B cell (primary cell): ENCODE results near the gene CDT1. TPM values are rescaled to one million over a fixed set of nuclear protein-coding genes. Genes with fewer than 3 reads are reported as not detected.

Experiments used
- ATAC-seq: fragments of 200-7000 bp; cut with Tn5 transposase; one replicate; pipeline ENCODE4 v1.10.0; 2021; ENCODE audit warnings: low read depth, mild to moderate bottlenecking, moderate number of reproducible peaks, moderate library complexity
- CTCF ChIA-PET: fragments of 350-600 bp; sonication (Branson Sonifier 250); formaldehyde crosslinking; loops from one replicate; lab custom pipeline; 2021; ENCODE audit warnings: antibody characterized with exemption, inconsistent platforms; lab: Charles Lee
- POLR2A ChIA-PET: fragments of 350-600 bp; sonication (Branson Sonifier 250); formaldehyde crosslinking; loops from one replicate; lab custom pipeline; 2021; ENCODE audit warnings: antibody characterized with exemption; lab: Charles Lee
- DNase-seq: peaks from one replicate; pipeline ENCODE4 v3.0.0; 2013
- H2AFZ ChIP-seq: 2 replicates; pipeline ENCODE4 v1.6.1; 2012; ENCODE audit warnings: mild to moderate bottlenecking, low read depth, low read length; ENCODE audit not compliant: insufficient read depth, poor library complexity, severe bottlenecking
- H3K27ac ChIP-seq, 2 donors: 1 replicate in 1 of 2; 2 replicates in 1 of 2; pipeline ENCODE4 v1.5.1; 2012 to 2013; ENCODE audit warnings: low read length in 2 of 2, mild to moderate bottlenecking in 2 of 2, moderate library complexity in 1 of 2
- H3K27me3 ChIP-seq, 4 experiments: fragments of 200-600 bp in 1 of 4; sonication (generic) in 1 of 4; replicated peaks in 1 of 4; 1 replicate in 2 of 4; 2 replicates in 2 of 4; pipeline versions ENCODE4 v1.6.1 to v1.7.0; 2013 to 2016; ENCODE audit warnings: low read length in 3 of 4, mild to moderate bottlenecking in 2 of 4, mixed read lengths in 1 of 4, moderate library complexity in 1 of 4; ENCODE audit not compliant: insufficient read depth in 4 of 4, control insufficient read depth in 3 of 4; ENCODE audit errors: control extremely low read depth in 1 of 4
- H3K36me3 ChIP-seq, 2 experiments: replicated peaks in 1 of 2; 1 replicate in 1 of 2; 2 replicates in 1 of 2; pipeline versions ENCODE4 v1.6.1 to v1.7.1; 2013; ENCODE audit warnings: low read length in 1 of 2; ENCODE audit not compliant: insufficient read depth in 2 of 2, control insufficient read depth in 1 of 2; ENCODE audit errors: control extremely low read depth in 1 of 2, extremely low read depth in 1 of 2
- H3K4me1 ChIP-seq, 2 donors: fragments of 200-600 bp in 1 of 2; sonication (generic) in 1 of 2; 1 replicate in 1 of 2; 2 replicates in 1 of 2; pipeline versions ENCODE4 v1.5.1 to v1.6.1; 2013 to 2017; ENCODE audit warnings: low read length in 2 of 2; ENCODE audit not compliant: control insufficient read depth in 2 of 2, insufficient read depth in 2 of 2
- H3K4me2 ChIP-seq: replicated peaks from 2 replicates; pipeline ENCODE3; 2012; ENCODE audit warnings: mild to moderate bottlenecking, low read depth, low read length; ENCODE audit not compliant: poor library complexity, severe bottlenecking
- H3K4me3 ChIP-seq, 5 experiments: fragments of 200-600 bp in 1 of 5; sonication (generic) in 1 of 5; 1 replicate in 3 of 5; 2 replicates in 2 of 5; pipeline versions ENCODE4 v1.5.1 to v1.7.0; 2011 to 2016; ENCODE audit warnings: low read length in 4 of 5, mild to moderate bottlenecking in 4 of 5, low read depth in 2 of 5, control low read depth in 1 of 5, moderate library complexity in 1 of 5; ENCODE audit not compliant: insufficient read depth in 1 of 5; ENCODE audit errors: control extremely low read depth in 1 of 5, extremely low read depth in 1 of 5
- H3K79me2 ChIP-seq: fragments of 200-600 bp; sonication (generic); one replicate; pipeline ENCODE4 v1.6.0; 2016; ENCODE audit warnings: low read length; ENCODE audit not compliant: control insufficient read depth, insufficient read depth
- H3K9ac ChIP-seq: fragments of 200-600 bp; sonication (generic); 2 replicates; pipeline ENCODE4 v1.6.1; 2017; ENCODE audit warnings: mild to moderate bottlenecking, low read length, moderate library complexity
- H3K9me3 ChIP-seq, 3 donors: one replicate each; pipeline versions ENCODE4 v1.6.1 to v1.7.1; 2013; ENCODE audit warnings: low read length in 2 of 3; ENCODE audit not compliant: control insufficient read depth in 2 of 3, insufficient read depth in 1 of 3; ENCODE audit errors: control extremely low read depth in 1 of 3
- H4K20me1 ChIP-seq: 2 replicates; pipeline ENCODE4 v1.6.0; 2012; ENCODE audit warnings: mild to moderate bottlenecking, low read length; ENCODE audit not compliant: insufficient read depth, control insufficient read depth, poor library complexity, severe bottlenecking
- H3K27ac Mint-ChIP-seq: one replicate; pipeline ENCODE4 v1.8.0; 2021; ENCODE audit warnings: mixed read lengths
- H3K27me3 Mint-ChIP-seq: one replicate; pipeline ENCODE4 v1.8.0; 2021; ENCODE audit warnings: mixed read lengths
- H3K4me1 Mint-ChIP-seq: one replicate; pipeline ENCODE4 v1.8.0; 2021; ENCODE audit warnings: mixed read lengths
- H3K4me3 Mint-ChIP-seq: one replicate; pipeline ENCODE4 v1.8.0; 2021; ENCODE audit warnings: mixed read lengths
- H3K9me3 Mint-ChIP-seq: one replicate; pipeline ENCODE4 v1.8.0; 2022; ENCODE audit warnings: mixed read lengths; ENCODE audit not compliant: insufficient read depth
- EZH2 ChIP-seq: IDR thresholded peaks from 2 replicates; pipeline ENCODE4 v1.6.1; 2012; ENCODE audit warnings: borderline replicate concordance, low read depth, mild to moderate bottlenecking, moderate library complexity, low read length; ENCODE audit not compliant: insufficient read depth, poor library complexity, severe bottlenecking
- WGBS: methylation state at CpG from one replicate; pipeline ENCODE4 v1.1.5; 2013; ENCODE audit warnings: missing lambda C conversion rate; ENCODE audit not compliant: insufficient coverage; 5-methylcytosine and 5-hydroxymethylcytosine counted together
- intact Hi-C: fragments of 100-400 bp; cut with micrococcal nuclease; formaldehyde crosslinking; loops from one replicate; pipeline ENCODE4 v1.10.0; 2022
- polyA plus RNA-seq: library from polyadenylated mRNA; depleted of rRNA; stranded (reverse); fragments of >200 nt; gene quantifications from 2 replicates; pipeline ENCODE4 v1.2.3, GENCODE V29; 2012
- total RNA-seq, 2 donors: library from RNA; stranded (reverse); fragments of 120-200 nt in 1 of 2; gene quantifications; 1 replicate in 1 of 2; 2 replicates in 1 of 2; pipeline versions ENCODE4 v1.2.3 to v1.2.4, GENCODE V29; 2013 to 2022
- TF ChIP-seq, protein P1 (sequence below): fragments of 200-600 bp; IDR thresholded peaks from one replicate; pipeline ENCODE4 v1.8.0; 2022; ENCODE audit warnings: antibody characterized with exemption, mild to moderate bottlenecking

Gene CDT1
- total and polyA plus RNA-seq, 2 donors (not counting 1 experiment from before 2014, with no cell fraction given) = 0.27 to 0.36 TPM

- peaks cover 21% of the 10 kb centered on the region for H3K79me2 ChIP-seq
- WGBS = under 1% methylated on average over 73 of the region's 74 CpGs
- ATAC-seq (peak; percentile 16), DNase-seq (peak; percentile 71)
- H3K36me3 ChIP-seq = no peaks in the 10 kb centered on the region
- H3K27ac ChIP-seq = peak overlapping the region; percentile 26 to 77
- POLR2A ChIA-PET = interaction anchor here (0.6 to 2.6 kb wide), 6 partner anchors 14 to 125 kb away, joined by 3 to 12 read pairs (median 6); no protein-coding TSS in a partner anchor
- peak overlapping the region in 4 of 5 experiments; percentile 48 to 71 (median 64) for H3K4me3 ChIP-seq
- H3K4me1 Mint-ChIP-seq = peaks cover 47% of the 10 kb centered on the region
- H3K9me3 Mint-ChIP-seq = no peaks in the 10 kb centered on the region
- no peaks in the 10 kb centered on the region for H3K27me3 ChIP-seq
- peak overlapping the region; percentile 54 for H2AFZ ChIP-seq
- TF ChIP-seq EZH2 = no peak
- TF ChIP-seq, protein P1, sequence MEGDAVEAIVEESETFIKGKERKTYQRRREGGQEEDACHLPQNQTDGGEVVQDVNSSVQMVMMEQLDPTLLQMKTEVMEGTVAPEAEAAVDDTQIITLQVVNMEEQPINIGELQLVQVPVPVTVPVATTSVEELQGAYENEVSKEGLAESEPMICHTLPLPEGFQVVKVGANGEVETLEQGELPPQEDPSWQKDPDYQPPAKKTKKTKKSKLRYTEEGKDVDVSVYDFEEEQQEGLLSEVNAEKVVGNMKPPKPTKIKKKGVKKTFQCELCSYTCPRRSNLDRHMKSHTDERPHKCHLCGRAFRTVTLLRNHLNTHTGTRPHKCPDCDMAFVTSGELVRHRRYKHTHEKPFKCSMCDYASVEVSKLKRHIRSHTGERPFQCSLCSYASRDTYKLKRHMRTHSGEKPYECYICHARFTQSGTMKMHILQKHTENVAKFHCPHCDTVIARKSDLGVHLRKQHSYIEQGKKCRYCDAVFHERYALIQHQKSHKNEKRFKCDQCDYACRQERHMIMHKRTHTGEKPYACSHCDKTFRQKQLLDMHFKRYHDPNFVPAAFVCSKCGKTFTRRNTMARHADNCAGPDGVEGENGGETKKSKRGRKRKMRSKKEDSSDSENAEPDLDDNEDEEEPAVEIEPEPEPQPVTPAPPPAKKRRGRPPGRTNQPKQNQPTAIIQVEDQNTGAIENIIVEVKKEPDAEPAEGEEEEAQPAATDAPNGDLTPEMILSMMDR = peak; percentile 63
- H3K4me2 ChIP-seq = peak overlapping the region; percentile 95
- peaks cover 48 to 55% of the 10 kb centered on the region in 2 donors for H3K4me1 ChIP-seq
- H3K9me3 ChIP-seq = no peaks in the 10 kb centered on the region
- peak overlapping the region; percentile 65 for H3K9ac ChIP-seq
- peak overlapping the region; percentile 73 for H3K4me3 Mint-ChIP-seq
- H3K27ac Mint-ChIP-seq = peak overlapping the region; percentile 84
- H4K20me1 ChIP-seq = peaks cover 30% of the 10 kb centered on the region
- CTCF ChIA-PET = interaction anchor here (0.7 to 9.9 kb wide), 13 partner anchors 10 to 432 kb away, joined by 3 to 138 read pairs (median 5); partner anchors contain the start of gene APRT
- no peaks in the 10 kb centered on the region for H3K27me3 Mint-ChIP-seq
- intact Hi-C loops = loop anchor here (1.0 to 10.0 kb wide), 6 partner anchors 17 to 432 kb away; partner anchors contain the start of genes CDT1, IL17C, ZC3H18 and ZFPM1
These were observed 19.3 kb upstream of the CDT1 start for GRCh38 chr16:88784074-88784855.

GRCh38 chr16:88784856-88785105 is 18.8 kb upstream of the CDT1 start:
- peak overlapping the region; percentile 95 for H3K4me2 ChIP-seq
- H3K79me2 ChIP-seq = peaks cover 16% of the 10 kb centered on the region
- ATAC-seq (peak; percentile 14), DNase-seq (no peak)
- Mint-ChIP-seq H3K27ac (no peak overlapping the region), H3K9me3 (no peaks in the 10 kb centered on the region), H3K27me3 (no peaks in the 10 kb centered on the region), H3K4me1 (peaks cover 47% of the 10 kb centered on the region), H3K4me3 (peak overlapping the region; percentile 73)
- H3K27ac ChIP-seq = peak overlapping the region in 1 of 2 donors; percentile 49
- no peaks in the 10 kb centered on the region for H3K36me3 ChIP-seq
- POLR2A ChIA-PET = interaction anchor here (1.0 to 2.6 kb wide), 3 partner anchors 15 to 47 kb away, joined by 3 to 12 read pairs (median 6); no protein-coding TSS in a partner anchor
- under 1% methylated on average over 29 of the region's 32 CpGs for WGBS
- H3K27me3 ChIP-seq = no peaks in the 10 kb centered on the region
- no peak for TF ChIP-seq EZH2
- TF ChIP-seq, protein P1 = no peak
- H3K4me1 ChIP-seq = peaks cover 52 to 55% of the 10 kb centered on the region in 2 donors
- H3K9ac ChIP-seq = peak overlapping the region; percentile 65
- CTCF ChIA-PET = interaction anchor here (1.0 to 9.9 kb wide), 11 partner anchors 14 to 73 kb away, joined by 4 to 138 read pairs (median 6); partner anchors contain the start of gene APRT
- peak overlapping the region; percentile 54 for H2AFZ ChIP-seq
- intact Hi-C loops = loop anchor here (1.0 to 10.0 kb wide), 9 partner anchors 18 to 432 kb away; partner anchors contain the start of genes CDT1, IL17C, TRAPPC2L and ZC3H18
- H3K4me3 ChIP-seq = peak overlapping the region in 4 of 5 experiments; percentile 48 to 71 (median 64)
- H3K9me3 ChIP-seq = no peaks in the 10 kb centered on the region
- H4K20me1 ChIP-seq = peaks cover 25% of the 10 kb centered on the region
